Smooth muscle cell (in vitro differentiated cells): ENCODE results near the gene AUTS2. TPM values are rescaled to one million over a fixed set of nuclear protein-coding genes. Genes with fewer than 3 reads are reported as not detected.

Experiments
- DNase-seq: peaks from one replicate; lab custom pipeline; 2025; ENCODE audit not compliant: unreplicated experiment; lab: John Stamatoyannopoulos, UW
- H2AFZ ChIP-seq: fragments of 200-600 bp; sonication (generic); 2 replicates; pipeline ENCODE4 v1.6.0; 2016; ENCODE audit warnings: antibody characterized with exemption, low read depth, mild to moderate bottlenecking
- H3F3A ChIP-seq: fragments of 200-600 bp; sonication (generic); 2 replicates; pipeline ENCODE4 v1.6.0; 2017; ENCODE audit warnings: antibody characterized with exemption, low read depth
- H3K27ac ChIP-seq: fragments of 200-600 bp; sonication (generic); 2 replicates; pipeline ENCODE4 v1.5.1; 2016; ENCODE audit warnings: low read depth, mild to moderate bottlenecking
- H3K27me3 ChIP-seq: fragments of 200-600 bp; sonication (generic); 2 replicates; pipeline ENCODE4 v1.6.1; 2016; ENCODE audit warnings: low read depth, mild to moderate bottlenecking
- H3K36me3 ChIP-seq: fragments of 200-600 bp; sonication (generic); 2 replicates; pipeline ENCODE4 v1.5.1; 2016; ENCODE audit warnings: low read depth
- H3K4me1 ChIP-seq: fragments of 200-600 bp; sonication (generic); 2 replicates; pipeline ENCODE4 v1.5.1; 2016; ENCODE audit warnings: low read depth
- H3K4me2 ChIP-seq: fragments of 200-600 bp; sonication (generic); 2 replicates; pipeline ENCODE4 v1.6.0; 2016; ENCODE audit warnings: mild to moderate bottlenecking
- H3K4me3 ChIP-seq: fragments of 200-600 bp; sonication (generic); 2 replicates; pipeline ENCODE4 v1.5.1; 2016; ENCODE audit warnings: mild to moderate bottlenecking
- H3K79me2 ChIP-seq: fragments of 200-600 bp; sonication (generic); 2 replicates; pipeline ENCODE4 v1.6.0; 2016; ENCODE audit warnings: low read depth, mild to moderate bottlenecking
- H3K9ac ChIP-seq: fragments of 200-600 bp; sonication (generic); 2 replicates; pipeline ENCODE4 v1.6.0; 2016; ENCODE audit warnings: low read depth
- H3K9me3 ChIP-seq: fragments of 200-600 bp; sonication (generic); replicated peaks from 2 replicates; pipeline ENCODE4 v1.5.1; 2016; ENCODE audit warnings: low read depth
- H4K20me1 ChIP-seq: fragments of 200-600 bp; sonication (generic); 2 replicates; pipeline ENCODE4 v1.6.0; 2016; ENCODE audit warnings: low read depth
- WGBS: methylation state at CpG from one replicate; pipeline ENCODE4 v1.1.7; 2016; ENCODE audit warnings: low lambda C conversion rate; 5-methylcytosine and 5-hydroxymethylcytosine counted together
- polyA plus RNA-seq: library from polyadenylated mRNA; unstranded; fragments of >200 nt; fragmentation: Nextera tagmentation; extraction: Ambion mirVana; gene quantifications from 2 replicates; pipeline ENCODE4 v1.2.1, GENCODE V29; 2016
- total RNA-seq: library from RNA; depleted of rRNA; stranded (reverse); fragments of >200 nt; gene quantifications from 2 replicates; pipeline ENCODE4 v1.2.3, GENCODE V29; 2014
- TF ChIP-seq, protein P1 (sequence below): fragments of 200-600 bp; sonication (generic); IDR thresholded peaks from 2 replicates; pipeline ENCODE4 v1.5.1; 2017; ENCODE audit warnings: borderline replicate concordance, mild to moderate bottlenecking, antibody characterized with exemption; ENCODE audit not compliant: insufficient read depth, poor library complexity, severe bottlenecking

AUTS2 gene
- total and polyA plus RNA-seq, 2 experiments from 2014 or later, result 6.5 to 8.6 TPM

DNA sequence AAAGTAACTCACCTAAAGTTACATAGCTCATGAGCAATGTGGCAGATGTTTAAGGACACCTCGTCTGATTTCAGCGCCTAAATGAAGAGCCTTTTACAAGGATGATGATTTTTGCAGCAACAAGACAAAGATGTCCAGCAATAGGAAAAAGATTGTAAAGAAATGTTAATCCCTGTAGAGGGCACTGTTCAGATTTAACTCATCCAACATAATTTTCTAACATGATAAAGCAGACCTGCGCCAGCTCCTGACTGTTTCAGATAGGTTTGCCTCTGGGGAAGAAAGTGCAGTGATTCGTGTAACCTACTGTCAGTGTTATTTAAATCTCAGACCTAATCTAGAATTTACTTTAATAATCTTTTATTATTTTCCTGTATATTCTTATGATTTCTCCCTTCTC is 595.2 kb downstream of the AUTS2 start:
- no peaks in the 10 kb centered on the region for H3K79me2 ChIP-seq
- no peaks in the 10 kb centered on the region for H3K36me3 ChIP-seq
- H3K4me2 ChIP-seq, result no peak overlapping the region
- no peaks in the 10 kb centered on the region for H3K4me1 ChIP-seq
- TF ChIP-seq, protein P1, sequence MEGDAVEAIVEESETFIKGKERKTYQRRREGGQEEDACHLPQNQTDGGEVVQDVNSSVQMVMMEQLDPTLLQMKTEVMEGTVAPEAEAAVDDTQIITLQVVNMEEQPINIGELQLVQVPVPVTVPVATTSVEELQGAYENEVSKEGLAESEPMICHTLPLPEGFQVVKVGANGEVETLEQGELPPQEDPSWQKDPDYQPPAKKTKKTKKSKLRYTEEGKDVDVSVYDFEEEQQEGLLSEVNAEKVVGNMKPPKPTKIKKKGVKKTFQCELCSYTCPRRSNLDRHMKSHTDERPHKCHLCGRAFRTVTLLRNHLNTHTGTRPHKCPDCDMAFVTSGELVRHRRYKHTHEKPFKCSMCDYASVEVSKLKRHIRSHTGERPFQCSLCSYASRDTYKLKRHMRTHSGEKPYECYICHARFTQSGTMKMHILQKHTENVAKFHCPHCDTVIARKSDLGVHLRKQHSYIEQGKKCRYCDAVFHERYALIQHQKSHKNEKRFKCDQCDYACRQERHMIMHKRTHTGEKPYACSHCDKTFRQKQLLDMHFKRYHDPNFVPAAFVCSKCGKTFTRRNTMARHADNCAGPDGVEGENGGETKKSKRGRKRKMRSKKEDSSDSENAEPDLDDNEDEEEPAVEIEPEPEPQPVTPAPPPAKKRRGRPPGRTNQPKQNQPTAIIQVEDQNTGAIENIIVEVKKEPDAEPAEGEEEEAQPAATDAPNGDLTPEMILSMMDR, result peak; percentile 40
- H3K9ac ChIP-seq, result no peak overlapping the region
- 78% methylated on average over 4 of the region's 4 CpGs for WGBS
- no peak overlapping the region for H3K27ac ChIP-seq
- H3K27me3 ChIP-seq, result no peaks in the 10 kb centered on the region
- H3F3A ChIP-seq, result no peaks in the 10 kb centered on the region
- H4K20me1 ChIP-seq, result no peaks in the 10 kb centered on the region
- DNase-seq, result no peak
- no peaks in the 10 kb centered on the region for H3K9me3 ChIP-seq
- H2AFZ ChIP-seq, result no peak overlapping the region
- no peak overlapping the region for H3K4me3 ChIP-seq

DNA sequence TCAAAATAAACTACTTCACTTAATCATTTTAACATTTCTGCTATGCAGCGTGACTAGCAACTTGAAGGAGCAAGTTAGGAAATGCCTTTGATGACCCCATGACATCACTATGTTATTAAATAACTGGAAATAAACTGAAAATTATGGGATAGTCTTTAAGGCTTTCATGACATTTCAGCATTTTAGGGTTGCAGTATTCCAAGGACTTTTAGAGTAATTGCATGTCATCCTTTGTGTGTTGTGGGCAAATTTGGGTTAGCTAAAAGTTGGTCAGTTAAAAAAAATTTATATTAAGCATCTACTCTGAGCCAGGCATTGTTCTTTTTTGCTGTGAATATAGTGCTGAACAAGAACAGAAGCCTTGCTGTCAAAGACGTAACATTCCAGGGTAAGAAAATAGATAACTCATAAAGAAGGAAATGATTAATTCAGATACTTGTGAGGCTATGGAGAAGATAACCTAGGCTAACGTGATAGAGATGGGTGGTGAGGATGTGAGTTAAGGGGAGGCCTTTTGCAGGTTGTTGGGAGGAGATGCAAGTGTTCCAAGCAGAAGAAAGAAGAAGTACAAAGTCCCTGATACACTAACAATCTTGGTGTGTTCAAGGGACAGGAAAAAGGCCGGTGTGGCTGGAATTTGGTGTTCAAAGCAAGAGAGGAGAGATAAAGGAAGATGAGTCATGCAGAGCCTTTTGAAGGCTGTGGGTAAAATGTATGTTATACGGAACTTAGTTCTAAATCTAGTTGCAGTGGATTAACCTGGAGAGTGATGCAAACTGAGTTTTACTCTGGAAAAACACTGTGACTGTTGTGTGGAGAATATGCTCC is 610.2 kb downstream of the AUTS2 start:
- Histone ChIP-seq H3K9me3 (no peaks in the 10 kb centered on the region), H2AFZ (no peak overlapping the region), H3K4me2 (no peak overlapping the region), H3K27me3 (no peaks in the 10 kb centered on the region), H3K36me3 (no peaks in the 10 kb centered on the region), H4K20me1 (no peaks in the 10 kb centered on the region), H3K9ac (no peak overlapping the region), H3F3A (no peaks in the 10 kb centered on the region), H3K4me1 (peaks cover 9% of the 10 kb centered on the region), H3K79me2 (no peaks in the 10 kb centered on the region), H3K27ac (no peak overlapping the region), H3K4me3 (no peak overlapping the region)
- TF ChIP-seq, protein P1, result no peak
- no peak for DNase-seq
- 49% methylated on average over 5 of the region's 5 CpGs for WGBS

DNA sequence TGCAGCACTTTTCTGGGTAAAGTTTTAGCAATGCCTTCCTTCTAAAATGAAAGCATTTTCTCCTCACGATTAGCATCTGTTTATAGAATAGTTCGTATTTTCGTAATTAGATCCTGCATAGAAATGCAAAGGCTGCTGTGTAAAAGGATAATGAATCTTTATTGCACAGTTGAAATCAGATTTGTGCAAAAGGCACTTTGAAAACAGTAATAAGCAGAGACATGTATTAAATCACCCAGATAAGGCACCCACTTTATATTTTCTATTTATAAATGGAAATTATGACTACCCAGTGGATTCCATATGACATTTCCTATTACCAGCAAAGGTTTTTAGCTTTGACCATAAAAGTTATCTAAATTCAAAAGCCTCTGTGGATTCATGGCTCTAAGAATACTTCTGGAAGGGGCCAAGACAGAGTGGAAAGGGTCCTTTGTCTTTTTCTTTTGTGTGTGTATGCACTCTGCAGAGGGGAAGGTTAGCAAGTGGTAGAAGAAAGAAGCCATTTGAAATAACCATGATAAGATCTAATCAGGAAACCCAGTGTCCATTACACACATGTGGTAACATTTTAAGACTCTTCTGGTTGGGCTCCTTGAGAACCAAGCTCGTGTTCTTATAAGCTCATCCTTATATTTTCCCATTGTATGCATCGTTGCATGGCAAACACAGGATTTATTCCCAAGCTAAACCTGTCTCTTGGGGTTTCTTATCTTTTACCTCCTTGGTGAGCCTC is 612.1 kb downstream of the AUTS2 start:
- no peak overlapping the region for H2AFZ ChIP-seq
- no peaks in the 10 kb centered on the region for H3K79me2 ChIP-seq
- TF ChIP-seq, protein P1, result no peak
- no peak overlapping the region for H3K9ac ChIP-seq
- H3K9me3 ChIP-seq, result no peaks in the 10 kb centered on the region
- H3K36me3 ChIP-seq, result no peaks in the 10 kb centered on the region
- no peak for DNase-seq
- H3K27ac ChIP-seq, result no peak overlapping the region
- 81% methylated on average over 5 of the region's 5 CpGs for WGBS
- no peaks in the 10 kb centered on the region for H3K27me3 ChIP-seq
- H3K4me3 ChIP-seq, result no peak overlapping the region
- no peak overlapping the region for H3K4me2 ChIP-seq
- peaks cover 9% of the 10 kb centered on the region for H3K4me1 ChIP-seq
- no peaks in the 10 kb centered on the region for H3F3A ChIP-seq
- no peaks in the 10 kb centered on the region for H4K20me1 ChIP-seq
